ENCODE measurements around the gene PPARGC1A. TPM values are rescaled to one million over a fixed set of nuclear protein-coding genes. Genes with fewer than 3 reads are reported as not detected.

PPARGC1A gene
- total and polyA plus RNA-seq, 2 donors (not counting 1 experiment from before 2014, with no cell fraction given) = not detected

- TF ChIP-seq EZH2 (IDR thresholded peaks at IDR 0.05; ENCODE audit: borderline replicate concordance, insufficient read depth, low read depth, low read length, poor library complexity, severe bottlenecking) (no peak), CTCF (IDR thresholded peaks at IDR 0.05) (no peak)
- no peak overlapping the region for H2AFZ ChIP-seq (ENCODE audit: insufficient read depth, low read depth, low read length, poor library complexity, severe bottlenecking)
- Mint-ChIP-seq H3K9me3 (ENCODE audit: insufficient read depth) (peaks cover 2% of the 10 kb centered on the region), H3K27me3 (no peaks in the 10 kb centered on the region), H3K4me3 (no peak overlapping the region), H3K27ac (no peak overlapping the region), H3K4me1 (no peaks in the 10 kb centered on the region)
- ATAC-seq (ENCODE audit: low read depth) = no peak
- POLR2A ChIA-PET = no interaction called here
- WGBS (ENCODE audit: insufficient coverage) = no CpG with 5 or more reads among the region's 3 CpGs
- DNase-seq = no peak
- no peaks in the 10 kb centered on the region for H3K79me2 ChIP-seq (ENCODE audit: control insufficient read depth, insufficient read depth, low read length)
- H3K4me2 ChIP-seq (replicated peaks; ENCODE audit: low read depth, low read length, poor library complexity, severe bottlenecking) = no peak overlapping the region
- no peak overlapping the region for H3K9ac ChIP-seq (ENCODE audit: low read length)
- H3K27me3 ChIP-seq (replicated peaks in 1 of 4; ENCODE audit: control extremely low read depth in 1 of 4, control insufficient read depth in 3 of 4, insufficient read depth in 4 of 4, low read length in 3 of 4) = no peaks in the 10 kb centered on the region
- H3K4me1 ChIP-seq (ENCODE audit: control insufficient read depth in 2 of 2, insufficient read depth in 2 of 2, low read length in 2 of 2) = no peaks in the 10 kb centered on the region
- H3K36me3 ChIP-seq (replicated peaks in 1 of 2; ENCODE audit: control extremely low read depth in 1 of 2, control insufficient read depth in 1 of 2, extremely low read depth in 1 of 2, insufficient read depth in 2 of 2, low read length in 1 of 2) = no peaks in the 10 kb centered on the region
- H3K4me3 ChIP-seq (ENCODE audit: control extremely low read depth in 1 of 5, extremely low read depth in 1 of 5, insufficient read depth in 1 of 5, low read depth in 2 of 5, low read length in 4 of 5) = no peak overlapping the region
- intact Hi-C loops (cut with micrococcal nuclease) = no loop called here
- CTCF ChIA-PET = no interaction called here
- H4K20me1 ChIP-seq (ENCODE audit: control insufficient read depth, insufficient read depth, low read length, poor library complexity, severe bottlenecking) = no peaks in the 10 kb centered on the region
- no peak overlapping the region for H3K27ac ChIP-seq (ENCODE audit: low read length in 2 of 2)
- no peaks in the 10 kb centered on the region for H3K9me3 ChIP-seq (ENCODE audit: control extremely low read depth in 1 of 3, control insufficient read depth in 2 of 3, insufficient read depth in 1 of 3, low read length in 2 of 3)
These were observed 51.7 kb downstream of the PPARGC1A start for GRCh38 chr4:23838131-23838530.

- TF ChIP-seq EZH2 (IDR thresholded peaks at IDR 0.05; ENCODE audit: borderline replicate concordance, insufficient read depth, low read depth, low read length, poor library complexity, severe bottlenecking) (no peak), CTCF (IDR thresholded peaks at IDR 0.05) (no peak)
- DNase-seq = no peak
- ATAC-seq (ENCODE audit: low read depth) = no peak
- WGBS (ENCODE audit: insufficient coverage) = no CpG with 5 or more reads among the region's 2 CpGs
- Histone ChIP-seq H3K27me3 (replicated peaks in 1 of 4; ENCODE audit: control extremely low read depth in 1 of 4, control insufficient read depth in 3 of 4, insufficient read depth in 4 of 4, low read length in 3 of 4) (no peaks in the 10 kb centered on the region), H3K36me3 (replicated peaks in 1 of 2; ENCODE audit: control extremely low read depth in 1 of 2, control insufficient read depth in 1 of 2, extremely low read depth in 1 of 2, insufficient read depth in 2 of 2, low read length in 1 of 2) (no peaks in the 10 kb centered on the region), H3K4me3 (ENCODE audit: control extremely low read depth in 1 of 5, extremely low read depth in 1 of 5, insufficient read depth in 1 of 5, low read depth in 2 of 5, low read length in 4 of 5) (no peak overlapping the region), H2AFZ (ENCODE audit: insufficient read depth, low read depth, low read length, poor library complexity, severe bottlenecking) (no peak overlapping the region), H3K27ac (ENCODE audit: low read length in 2 of 2) (no peak overlapping the region), H3K4me2 (replicated peaks; ENCODE audit: low read depth, low read length, poor library complexity, severe bottlenecking) (no peak overlapping the region), H3K9me3 (ENCODE audit: control extremely low read depth in 1 of 3, control insufficient read depth in 2 of 3, insufficient read depth in 1 of 3, low read length in 2 of 3) (no peaks in the 10 kb centered on the region), H4K20me1 (ENCODE audit: control insufficient read depth, insufficient read depth, low read length, poor library complexity, severe bottlenecking) (no peaks in the 10 kb centered on the region), H3K4me1 (ENCODE audit: control insufficient read depth in 2 of 2, insufficient read depth in 2 of 2, low read length in 2 of 2) (no peaks in the 10 kb centered on the region), H3K79me2 (ENCODE audit: control insufficient read depth, insufficient read depth, low read length) (no peaks in the 10 kb centered on the region), H3K9ac (ENCODE audit: low read length) (no peak overlapping the region)
- ChIA-PET CTCF (no interaction called here), POLR2A (no interaction called here)
- intact Hi-C loops (cut with micrococcal nuclease) = no loop called here
- H3K4me1 Mint-ChIP-seq = no peaks in the 10 kb centered on the region
- H3K27ac Mint-ChIP-seq = no peak overlapping the region
- no peak overlapping the region for H3K4me3 Mint-ChIP-seq
- H3K27me3 Mint-ChIP-seq = no peaks in the 10 kb centered on the region
- peaks cover 2% of the 10 kb centered on the region for H3K9me3 Mint-ChIP-seq (ENCODE audit: insufficient read depth)
These were observed 52.5 kb downstream of the PPARGC1A start for GRCh38 chr4:23837371-23837770.

All from B cell (primary cell).